ENCODE measurements around the gene SFMBT2.
A peak's percentile ranks its signal among the peaks of the same experiment; 100 is the strongest.

Gene SFMBT2

GRCh38 chr10:7320072-7320471, 90.8 kb downstream of the SFMBT2 start:
- H3K27me3 ChIP-seq (ENCODE audit: insufficient read depth, low read depth), result no peaks in the 10 kb centered on the region
- peaks cover 25% of the 10 kb centered on the region for H4K20me1 ChIP-seq (ENCODE audit: insufficient read depth)
- H3K4me2 ChIP-seq, result no peak overlapping the region
- peaks cover 94% of the 10 kb centered on the region for H3K79me2 ChIP-seq (ENCODE audit: insufficient read depth, low read depth)
- H3K36me3 ChIP-seq (ENCODE audit: insufficient read depth), result no peaks in the 10 kb centered on the region
- no peak overlapping the region for H3K27ac ChIP-seq
- TF ChIP-seq CTCF (conservative IDR thresholded peaks at IDR 0.05; ENCODE audit: low read depth, low read length), result no peak
- H3K4me3 ChIP-seq (IDR thresholded peaks at IDR 0.05; ENCODE audit: insufficient read depth, low read depth, low read length), result no peak overlapping the region
- no peak overlapping the region for H3K9ac ChIP-seq
- no peak overlapping the region for H2AFZ ChIP-seq (ENCODE audit: low read depth)
- H3K4me1 ChIP-seq (ENCODE audit: low read depth, poor library complexity, severe bottlenecking), result peaks cover 31% of the 10 kb centered on the region

- Histone ChIP-seq H3K27ac (no peak overlapping the region), H2AFZ (ENCODE audit: low read depth) (no peak overlapping the region), H3K36me3 (ENCODE audit: insufficient read depth) (no peaks in the 10 kb centered on the region), H3K79me2 (ENCODE audit: insufficient read depth, low read depth) (peaks cover 95% of the 10 kb centered on the region), H3K9ac (no peak overlapping the region), H3K4me3 (IDR thresholded peaks at IDR 0.05; ENCODE audit: insufficient read depth, low read depth, low read length) (no peak overlapping the region), H3K27me3 (ENCODE audit: insufficient read depth, low read depth) (no peaks in the 10 kb centered on the region), H4K20me1 (ENCODE audit: insufficient read depth) (peaks cover 25% of the 10 kb centered on the region), H3K4me1 (ENCODE audit: low read depth, poor library complexity, severe bottlenecking) (peaks cover 35% of the 10 kb centered on the region), H3K4me2 (no peak overlapping the region)
- no peak for TF ChIP-seq CTCF (conservative IDR thresholded peaks at IDR 0.05; ENCODE audit: low read depth, low read length)
These were observed 91.2 kb downstream of the SFMBT2 start for GRCh38 chr10:7319632-7320031.

- Histone ChIP-seq H3K27ac (no peak overlapping the region; the same call in 1 of the 2 replicates), H3K36me3 (ENCODE audit: insufficient read depth) (no peaks in the 10 kb centered on the region), H3K27me3 (ENCODE audit: insufficient read depth, low read depth) (no peaks in the 10 kb centered on the region), H3K4me3 (IDR thresholded peaks at IDR 0.05; ENCODE audit: insufficient read depth, low read depth, low read length) (no peak overlapping the region), H3K4me1 (ENCODE audit: low read depth, poor library complexity, severe bottlenecking) (peaks cover 38% of the 10 kb centered on the region), H3K4me2 (peak overlapping the region; percentile 7; the same call in 1 of the 2 replicates), H3K79me2 (ENCODE audit: insufficient read depth, low read depth) (peaks cover 95% of the 10 kb centered on the region), H3K9ac (no peak overlapping the region), H4K20me1 (ENCODE audit: insufficient read depth) (peaks cover 25% of the 10 kb centered on the region), H2AFZ (ENCODE audit: low read depth) (no peak overlapping the region)
- no peak for TF ChIP-seq CTCF (conservative IDR thresholded peaks at IDR 0.05; ENCODE audit: low read depth, low read length)
These were observed 92.0 kb downstream of the SFMBT2 start for GRCh38 chr10:7318836-7319235.

GRCh38 chr10:7317786-7318446, 92.9 kb downstream of the SFMBT2 start:
- Histone ChIP-seq H3K4me3 (IDR thresholded peaks at IDR 0.05; ENCODE audit: insufficient read depth, low read depth, low read length) (no peak overlapping the region), H3K79me2 (ENCODE audit: insufficient read depth, low read depth) (peaks cover 93% of the 10 kb centered on the region), H3K36me3 (ENCODE audit: insufficient read depth) (no peaks in the 10 kb centered on the region), H4K20me1 (ENCODE audit: insufficient read depth) (peaks cover 25% of the 10 kb centered on the region), H3K27me3 (ENCODE audit: insufficient read depth, low read depth) (no peaks in the 10 kb centered on the region), H3K4me1 (ENCODE audit: low read depth, poor library complexity, severe bottlenecking) (peaks cover 38% of the 10 kb centered on the region), H3K27ac (no peak overlapping the region; the same call in 1 of the 2 replicates), H2AFZ (ENCODE audit: low read depth) (no peak overlapping the region), H3K9ac (no peak overlapping the region), H3K4me2 (peak overlapping the region; percentile 7; the same call in 1 of the 2 replicates)
- TF ChIP-seq CTCF (conservative IDR thresholded peaks at IDR 0.05; ENCODE audit: low read depth, low read length), result no peak

All from KMS-11 (cell line).